Activated gamma-delta T cell (primary cell): ENCODE results near the gene LARP4B.

ENCODE experiments used
- DNase-seq: peaks from one replicate; lab custom pipeline; 2025; lab: John Stamatoyannopoulos, UW

Gene LARP4B

GRCh38 chr10:828191-828590 lies 103.3 kb downstream of the LARP4B start:
- DNase-seq: no peak

GRCh38 chr10:824946-825345 lies 106.6 kb downstream of the LARP4B start:
- no peak for DNase-seq

DNA sequence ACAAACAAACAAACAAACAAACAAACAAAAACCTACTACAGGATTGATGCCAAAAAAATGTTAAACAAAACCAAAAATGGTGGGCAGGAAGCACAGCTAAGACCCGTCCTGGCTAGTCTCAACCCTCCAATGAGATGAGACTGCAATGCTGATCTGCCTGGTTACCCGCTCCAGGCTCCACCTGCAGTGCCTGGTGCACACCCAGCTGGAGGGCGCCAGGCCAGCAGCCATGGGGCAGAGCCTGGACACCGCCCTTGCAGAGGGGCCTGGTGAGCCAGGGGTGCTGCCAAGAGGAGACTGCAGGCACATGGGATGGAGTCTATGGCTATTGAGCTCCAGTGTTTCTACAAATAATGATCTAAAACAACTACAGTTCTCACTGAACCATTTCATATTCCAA lies 107.0 kb downstream of the LARP4B start:
- no peak for DNase-seq

- DNase-seq: no peak
Measured at GRCh38 chr10:822661-823367, 108.7 kb downstream of the LARP4B start.

GRCh38 chr10:822197-822596 lies 109.3 kb downstream of the LARP4B start:
- DNase-seq: no peak

- DNase-seq: no peak
Measured at GRCh38 chr10:821322-821721, 110.2 kb downstream of the LARP4B start.

- DNase-seq: no peak
Measured at GRCh38 chr10:819816-820215, 111.7 kb downstream of the LARP4B start.

- DNase-seq: no peak
Measured at GRCh38 chr10:819326-819725, 112.2 kb downstream of the LARP4B start.

- no peak for DNase-seq
Measured at GRCh38 chr10:818526-819220, 112.8 kb downstream of the LARP4B start.

DNA sequence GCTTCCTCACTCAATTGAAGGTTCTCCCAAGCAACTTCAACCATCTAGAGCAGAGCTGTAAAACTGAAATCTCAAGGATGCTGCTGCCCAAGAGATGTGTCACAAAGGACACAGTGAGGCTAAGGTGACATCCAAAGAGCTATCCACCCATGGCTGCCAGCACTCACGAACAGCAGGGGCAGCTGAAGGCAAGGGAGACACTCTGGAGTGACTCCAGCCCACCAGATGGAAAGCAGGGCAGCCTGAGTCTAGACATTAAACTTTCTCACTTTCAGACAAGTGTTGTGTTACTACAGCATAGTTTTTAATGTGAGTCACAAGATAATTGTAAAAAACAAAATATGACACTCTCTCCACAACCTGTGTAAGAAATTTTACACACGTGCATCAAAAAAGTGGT lies 113.5 kb downstream of the LARP4B start:
- no peak for DNase-seq

DNA sequence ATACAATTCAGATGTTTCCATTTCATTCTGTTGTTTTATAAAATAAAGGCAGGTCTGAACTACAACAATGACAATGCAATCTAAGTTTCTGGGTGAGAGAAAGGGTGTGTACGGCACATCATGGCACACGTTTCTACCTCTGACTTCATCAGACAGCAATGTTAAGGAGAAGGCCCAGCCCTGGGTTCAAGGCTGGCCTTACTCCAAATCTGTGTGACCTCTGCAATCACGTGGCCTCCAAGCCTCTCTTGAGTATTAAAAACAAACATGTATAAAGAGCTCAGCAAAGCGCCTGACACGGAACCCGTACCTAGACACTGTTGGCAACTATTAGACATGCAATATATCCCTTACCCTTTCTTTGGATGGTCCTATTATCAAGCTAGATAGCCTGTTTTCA lies 114.1 kb downstream of the LARP4B start:
- no peak for DNase-seq

- DNase-seq: no peak
Measured at GRCh38 chr10:816958-817357, 114.5 kb downstream of the LARP4B start.

DNA sequence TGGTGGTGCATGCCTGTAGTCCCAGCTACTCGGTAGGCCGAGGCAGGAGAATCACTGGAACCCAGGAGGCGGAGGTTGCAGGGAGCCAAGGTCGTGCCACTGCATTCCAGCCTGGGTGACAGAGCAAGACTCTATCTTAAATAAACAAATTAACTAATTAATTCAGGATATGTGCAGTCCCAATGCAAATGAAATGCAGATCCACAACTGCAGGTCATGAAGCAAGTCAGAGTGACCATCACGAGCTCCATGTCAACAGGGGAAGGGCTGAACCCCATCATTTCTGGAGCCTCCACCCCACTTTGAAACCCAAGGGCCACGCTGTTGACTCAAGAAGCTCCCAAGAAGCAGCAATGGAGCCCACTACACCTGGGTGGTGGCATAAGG lies 115.4 kb downstream of the LARP4B start:
- DNase-seq: no peak

- DNase-seq: no peak
Measured at GRCh38 chr10:815338-816090, 116.0 kb downstream of the LARP4B start.

DNA sequence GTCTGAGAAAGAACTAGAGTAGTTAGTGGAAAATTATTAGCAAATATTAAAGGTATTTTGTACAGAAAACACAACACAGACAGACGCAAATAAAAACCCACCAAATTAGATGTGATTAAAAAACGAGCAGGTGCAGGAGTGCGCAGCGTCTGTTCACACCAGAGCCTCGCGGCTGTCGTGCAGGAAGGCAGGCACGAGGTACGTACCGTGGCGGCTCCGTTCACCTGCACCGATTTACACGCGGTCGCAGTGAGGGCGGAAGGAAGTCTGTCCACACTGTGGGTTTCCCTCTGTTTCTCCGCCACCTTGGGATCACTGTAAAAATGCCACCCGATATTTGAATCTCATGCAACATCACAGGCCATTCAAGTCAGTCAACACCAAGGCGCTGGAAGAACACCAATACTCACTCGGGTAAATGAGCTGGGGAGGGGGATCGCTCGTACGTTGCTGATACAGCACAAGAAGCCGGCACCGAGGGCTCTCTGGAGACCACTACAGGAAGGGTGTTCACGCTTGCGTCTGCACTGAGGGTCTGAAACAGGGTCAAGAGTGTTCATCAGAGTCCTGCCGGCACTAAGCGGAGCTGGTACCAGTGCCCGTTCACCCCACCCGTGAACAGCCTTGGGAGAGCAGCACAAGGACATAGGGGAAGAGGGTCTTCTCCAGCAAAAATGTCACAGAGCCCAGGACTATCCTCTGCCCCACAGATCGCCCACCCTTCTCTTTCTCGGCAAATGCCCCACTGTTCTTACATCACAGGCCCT lies 116.8 kb downstream of the LARP4B start:
- DNase-seq: no peak

- DNase-seq: no peak
Measured at GRCh38 chr10:813286-813685, 118.2 kb downstream of the LARP4B start.

GRCh38 chr10:812787-813186 lies 118.7 kb downstream of the LARP4B start:
- no peak for DNase-seq

- DNase-seq: no peak
Measured at GRCh38 chr10:811379-812175, 119.9 kb downstream of the LARP4B start.

GRCh38 chr10:810351-810846 lies 121.1 kb downstream of the LARP4B start:
- no peak for DNase-seq

GRCh38 chr10:809671-810350 lies 121.7 kb downstream of the LARP4B start:
- DNase-seq: no peak

DNA sequence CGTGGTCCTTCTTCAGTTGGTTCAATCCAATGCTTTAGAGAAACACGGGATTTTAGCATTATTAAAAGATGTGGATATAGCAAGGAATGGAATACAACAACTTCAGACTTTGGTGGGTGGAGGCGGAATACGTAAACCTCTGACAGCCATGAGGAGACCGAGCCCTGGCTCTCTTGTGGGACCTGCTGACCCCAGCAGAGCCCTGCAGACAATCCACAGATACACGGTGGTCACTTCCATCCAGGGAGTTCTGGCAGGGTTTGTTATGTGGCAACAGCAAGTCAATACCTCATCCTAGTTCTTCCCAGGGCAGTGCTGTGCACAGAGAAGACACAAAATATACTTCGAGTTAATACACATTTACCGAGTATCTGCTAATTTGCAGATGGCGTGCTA lies 123.5 kb downstream of the LARP4B start:
- no peak for DNase-seq
